MCF 10A (cell line): ENCODE results near the gene CPE. TPM values are rescaled to one million over a fixed set of nuclear protein-coding genes. Genes with fewer than 3 reads are reported as not detected.
A peak's percentile ranks its signal among the peaks of the same experiment; 100 is the strongest.
"Not testable (repeated sequence)": the region's sequence is repeated elsewhere in the genome, so short reads cannot be mapped to it uniquely, and the experiment has no call there.

Experiments used
- BruUV-seq: library from RNA; stranded (reverse); fragments of 400-500 nt; replicated peaks from 2 replicates; lab custom pipeline; 2021; lab: Mats Ljungman, UMichigan
- CTCF ChIA-PET: fragments of 300-600 bp; sonication (Branson Sonifier 250); formaldehyde crosslinking; extraction: SDS; loops from one replicate; lab custom pipeline; 2021; ENCODE audit warnings: antibody characterized with exemption, inconsistent platforms; lab: Yijun Ruan, JAX
- POLR2A ChIA-PET: fragments of 300-600, 350-650 bp; sonication (Branson Sonifier 250); formaldehyde crosslinking; extraction: SDS; loops from one replicate; lab custom pipeline; 2020; ENCODE audit warnings: antibody characterized with exemption, inconsistent platforms; lab: Yijun Ruan, JAX
- DNase-seq: peaks from one replicate; pipeline ENCODE4 v3.0.0-alpha.2; 2018; ENCODE audit not compliant: unreplicated experiment
- H3K27ac Mint-ChIP-seq: one replicate; pipeline ENCODE4 v1.8.0; 2022; ENCODE audit warnings: mild to moderate bottlenecking, low read depth, mixed read lengths; ENCODE audit not compliant: unreplicated experiment
- H3K27me3 Mint-ChIP-seq: one replicate; pipeline ENCODE4 v1.8.0; 2022; ENCODE audit warnings: mixed read lengths; ENCODE audit not compliant: insufficient read depth, unreplicated experiment
- H3K36me3 Mint-ChIP-seq: one replicate; pipeline ENCODE4 v1.8.0; 2022; ENCODE audit warnings: mild to moderate bottlenecking, moderate library complexity, mixed read lengths; ENCODE audit not compliant: insufficient read depth, unreplicated experiment
- H3K4me1 Mint-ChIP-seq: one replicate; pipeline ENCODE4 v1.8.0; 2022; ENCODE audit warnings: mixed read lengths; ENCODE audit not compliant: insufficient read depth, unreplicated experiment
- H3K4me3 Mint-ChIP-seq: one replicate; pipeline ENCODE4 v1.8.0; 2022; ENCODE audit warnings: mild to moderate bottlenecking, moderate library complexity, mixed read lengths; ENCODE audit not compliant: unreplicated experiment
- H3K9me3 Mint-ChIP-seq: one replicate; pipeline ENCODE4 v1.8.0; 2022; ENCODE audit warnings: mixed read lengths; ENCODE audit not compliant: unreplicated experiment
- intact Hi-C: fragments of 100-400 bp; cut with micrococcal nuclease; formaldehyde crosslinking; loops from 2 replicates; pipeline ENCODE4 v1.14.1; 2022
- total RNA-seq: library from RNA; stranded (reverse); gene quantifications from 2 replicates; pipeline ENCODE4 v1.2.3, GENCODE V29; 2022
- TF ChIP-seq, protein P1 (sequence below): fragments of 200-600 bp; IDR thresholded peaks from one replicate; pipeline ENCODE4 v1.8.0; 2022; ENCODE audit warnings: antibody characterized with exemption, mild to moderate bottlenecking; ENCODE audit not compliant: unreplicated experiment

CPE gene
- total RNA-seq, 1 experiment from 2014 or later: 8.3 TPM

- POLR2A ChIA-PET: interaction anchor here (0.7 to 1.3 kb wide), 3 partner anchors 9 to 298 kb away, joined by 3 read pairs; no protein-coding TSS in a partner anchor
- no TSS peak for BruUV-seq
- CTCF ChIA-PET: interaction anchor here (0.6 to 2.1 kb wide), 7 partner anchors 10 to 159 kb away, joined by 3 to 7 read pairs (median 4); no protein-coding TSS in a partner anchor
- Mint-ChIP-seq H3K27ac (no peak overlapping the region), H3K4me1 (no peaks in the 10 kb centered on the region), H3K4me3 (no peak overlapping the region), H3K9me3 (no peaks in the 10 kb centered on the region), H3K36me3 (no peaks in the 10 kb centered on the region), H3K27me3 (no peaks in the 10 kb centered on the region)
- intact Hi-C loops: no loop called here
- TF ChIP-seq, protein P1, sequence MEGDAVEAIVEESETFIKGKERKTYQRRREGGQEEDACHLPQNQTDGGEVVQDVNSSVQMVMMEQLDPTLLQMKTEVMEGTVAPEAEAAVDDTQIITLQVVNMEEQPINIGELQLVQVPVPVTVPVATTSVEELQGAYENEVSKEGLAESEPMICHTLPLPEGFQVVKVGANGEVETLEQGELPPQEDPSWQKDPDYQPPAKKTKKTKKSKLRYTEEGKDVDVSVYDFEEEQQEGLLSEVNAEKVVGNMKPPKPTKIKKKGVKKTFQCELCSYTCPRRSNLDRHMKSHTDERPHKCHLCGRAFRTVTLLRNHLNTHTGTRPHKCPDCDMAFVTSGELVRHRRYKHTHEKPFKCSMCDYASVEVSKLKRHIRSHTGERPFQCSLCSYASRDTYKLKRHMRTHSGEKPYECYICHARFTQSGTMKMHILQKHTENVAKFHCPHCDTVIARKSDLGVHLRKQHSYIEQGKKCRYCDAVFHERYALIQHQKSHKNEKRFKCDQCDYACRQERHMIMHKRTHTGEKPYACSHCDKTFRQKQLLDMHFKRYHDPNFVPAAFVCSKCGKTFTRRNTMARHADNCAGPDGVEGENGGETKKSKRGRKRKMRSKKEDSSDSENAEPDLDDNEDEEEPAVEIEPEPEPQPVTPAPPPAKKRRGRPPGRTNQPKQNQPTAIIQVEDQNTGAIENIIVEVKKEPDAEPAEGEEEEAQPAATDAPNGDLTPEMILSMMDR: no peak
- DNase-seq: no peak
Observed at GRCh38 chr4:165477799-165478198, 99.0 kb downstream of the CPE start.

GRCh38 chr4:165478260-165478659, 99.5 kb downstream of the CPE start:
- Mint-ChIP-seq H3K4me3 (no peak overlapping the region), H3K27me3 (no peaks in the 10 kb centered on the region), H3K36me3 (no peaks in the 10 kb centered on the region), H3K9me3 (no peaks in the 10 kb centered on the region), H3K4me1 (no peaks in the 10 kb centered on the region), H3K27ac (no peak overlapping the region)
- intact Hi-C loops: no loop called here
- CTCF ChIA-PET: interaction anchor here (0.8 to 2.1 kb wide), 6 partner anchors 10 to 123 kb away, joined by 3 to 7 read pairs (median 5); no protein-coding TSS in a partner anchor
- BruUV-seq: no TSS peak
- TF ChIP-seq, protein P1: no peak
- POLR2A ChIA-PET: interaction anchor here (0.7 kb wide), 2 partner anchors 114 to 298 kb away, joined by 3 read pairs; no protein-coding TSS in a partner anchor
- no peak for DNase-seq

DNA sequence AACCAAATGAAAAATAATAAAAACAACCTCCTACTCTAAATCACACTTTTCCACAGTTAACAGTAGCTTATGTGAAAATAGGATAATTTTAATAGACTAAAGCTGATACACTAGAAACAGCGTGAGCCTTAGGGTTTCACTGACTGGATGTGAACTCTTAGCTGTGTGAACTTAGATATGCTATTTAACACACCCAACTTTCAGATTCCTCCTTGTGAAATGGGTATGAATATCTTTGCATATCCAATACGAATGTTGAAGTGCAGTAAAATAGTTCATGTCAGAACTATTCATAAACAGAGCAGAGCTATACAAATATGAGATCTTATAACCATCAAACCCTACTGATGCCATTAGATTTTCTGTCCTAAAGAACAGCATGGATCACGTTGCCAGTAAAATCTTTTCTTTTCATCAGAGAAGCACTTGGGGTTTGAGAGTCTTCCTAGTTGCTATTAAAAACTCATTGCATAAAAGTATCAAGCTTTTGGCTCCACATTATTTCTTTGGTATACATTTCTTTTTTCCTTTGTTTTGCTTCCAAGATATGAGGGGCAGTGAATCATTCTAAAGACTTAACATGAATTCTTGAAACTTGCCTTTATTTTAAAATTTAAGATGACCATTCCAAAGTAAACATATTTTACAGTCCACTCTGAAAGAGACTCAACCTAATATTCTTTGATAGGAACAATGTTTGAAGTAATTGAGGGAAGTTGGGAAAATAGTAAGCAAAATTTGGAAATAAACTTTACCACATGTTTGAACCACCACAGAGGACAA, 102.4 kb downstream of the CPE start:
- Mint-ChIP-seq H3K4me1 (no peaks in the 10 kb centered on the region), H3K27me3 (no peaks in the 10 kb centered on the region), H3K4me3 (no peak overlapping the region), H3K27ac (no peak overlapping the region), H3K36me3 (no peaks in the 10 kb centered on the region), H3K9me3 (no peaks in the 10 kb centered on the region)
- ChIA-PET POLR2A (interaction anchor here (0.6 to 1.2 kb wide), 3 partner anchors 9 to 611 kb away, joined by 3 to 4 read pairs (median 3); partner anchors contain the start of gene TMEM192), CTCF (interaction anchor here (0.7 to 1.1 kb wide), 4 partner anchors 8 to 835 kb away, joined by 3 to 4 read pairs (median 4); no protein-coding TSS in a partner anchor)
- no TSS peak for BruUV-seq
- intact Hi-C loops: no loop called here
- DNase-seq: no peak
- TF ChIP-seq, protein P1: no peak

- TF ChIP-seq, protein P1: no peak
- H3K27ac Mint-ChIP-seq: peak overlapping the region; percentile 87
- intact Hi-C loops: loop anchor here (5.0 kb wide), 1 partner anchor 368 kb away; no protein-coding TSS in a partner anchor
- H3K4me1 Mint-ChIP-seq: peaks cover 12% of the 10 kb centered on the region
- H3K27me3 Mint-ChIP-seq: no peaks in the 10 kb centered on the region
- BruUV-seq: no TSS peak
- POLR2A ChIA-PET: interaction anchor here (0.6 to 1.3 kb wide), 8 partner anchors 9 to 382 kb away, joined by 3 to 8 read pairs (median 4); no protein-coding TSS in a partner anchor
- CTCF ChIA-PET: interaction anchor here (0.6 to 2.6 kb wide), 11 partner anchors 9 to 690 kb away, joined by 3 to 8 read pairs (median 3); partner anchors contain the start of genes TLL1 and TMEM192
- no peaks in the 10 kb centered on the region for H3K9me3 Mint-ChIP-seq
- no peak overlapping the region for H3K4me3 Mint-ChIP-seq
- H3K36me3 Mint-ChIP-seq: no peaks in the 10 kb centered on the region
- DNase-seq: peak; percentile 87
Observed at GRCh38 chr4:165489786-165490185, 111.0 kb downstream of the CPE start.

GRCh38 chr4:165492583-165492982, 113.8 kb downstream of the CPE start:
- intact Hi-C loops: loop anchor here (5.0 kb wide), 1 partner anchor 365 kb away; no protein-coding TSS in a partner anchor
- H3K27ac Mint-ChIP-seq, H3K9me3 Mint-ChIP-seq, H3K36me3 Mint-ChIP-seq, H3K27me3 Mint-ChIP-seq, BruUV-seq, H3K4me3 Mint-ChIP-seq, DNase-seq: not testable (repeated sequence)
- CTCF ChIA-PET: interaction anchor here (0.5 to 3.6 kb wide), 46 partner anchors 8 to 1101 kb away, joined by 3 to 99 read pairs (median 6); no protein-coding TSS in a partner anchor
- POLR2A ChIA-PET: interaction anchor here (1.1 to 1.4 kb wide), 4 partner anchors 10 to 363 kb away, joined by 3 to 4 read pairs (median 4); no protein-coding TSS in a partner anchor
- peaks cover 12% of the 10 kb centered on the region for H3K4me1 Mint-ChIP-seq
